Neural progenitor cell (in vitro differentiated cells): ENCODE results near the gene CCZ1B.
"Not testable (repeated sequence)": the region's sequence is repeated elsewhere in the genome, so short reads cannot be mapped to it uniquely, and the experiment has no call there.

Experiments
- CTCF ChIP-seq: fragments of 200-600 bp; sonication (generic); IDR thresholded peaks from 2 replicates; pipeline ENCODE4 v1.5.1; 2017; ENCODE audit warnings: antibody characterized with exemption, mild to moderate bottlenecking
- EZH2 ChIP-seq: fragments of 200-600 bp; sonication (generic); IDR thresholded peaks from 2 replicates; pipeline ENCODE4 v1.6.1; 2017; ENCODE audit warnings: antibody characterized with exemption, mild to moderate bottlenecking, moderate library complexity

- TF ChIP-seq CTCF, result peak; percentile 13
- not testable (repeated sequence) for TF ChIP-seq EZH2
These were observed 29.6 kb upstream of the CCZ1B start for GRCh38 chr7:6855563-6856131.
